Caco-2 (cell line): ENCODE measurements around the gene TMEM170B. TPM values are rescaled to one million over a fixed set of nuclear protein-coding genes. Genes with fewer than 3 reads are reported as not detected.

Experiments
- BruUV-seq: library from RNA; stranded (reverse); fragments of 400-500 nt; replicated peaks from 2 replicates; lab custom pipeline; 2021; lab: Mats Ljungman, UMichigan
- CTCF ChIA-PET: fragments of 300-600 bp; sonication (Branson Sonifier 250); formaldehyde crosslinking; loops from one replicate; lab custom pipeline; 2022; ENCODE audit warnings: antibody characterized with exemption; lab: Charles Lee
- POLR2A ChIA-PET: fragments of 300-600 bp; sonication (Branson Sonifier 250); formaldehyde crosslinking; loops from one replicate; lab custom pipeline; 2022; ENCODE audit warnings: antibody characterized with exemption; lab: Charles Lee
- DNase-seq, 2 experiments: peaks; one replicate each; pipeline versions ENCODE4 v3.0.0 to v3.0.0-alpha.2; 2020 to 2022
- H3K27me3 ChIP-seq: replicated peaks from 2 replicates; pipeline ENCODE4 v1.6.0; 2011; ENCODE audit warnings: low read length; ENCODE audit not compliant: control insufficient read depth, insufficient read depth
- H3K36me3 ChIP-seq: 2 replicates; pipeline ENCODE4 v1.5.1; 2011; ENCODE audit warnings: low read length; ENCODE audit not compliant: control insufficient read depth, insufficient read depth
- H3K4me1 ChIP-seq: fragments of 250-450 bp; sonication (Bioruptor Pico); 2 replicates; pipeline ENCODE4 v1.5.1; 2020; ENCODE audit warnings: mild to moderate bottlenecking
- H3K4me3 ChIP-seq: 2 replicates; pipeline ENCODE4 v1.5.1; 2011; ENCODE audit warnings: low read depth, mild to moderate bottlenecking, control low read depth, low read length
- H3K9me3 ChIP-seq: fragments of 250-450 bp; sonication (Bioruptor Pico); 2 replicates; pipeline ENCODE4 v1.5.1; 2020; ENCODE audit warnings: mild to moderate bottlenecking, moderate library complexity
- H3K27ac Mint-ChIP-seq: one replicate; pipeline ENCODE4 v1.8.0; 2022; ENCODE audit warnings: mixed read lengths; ENCODE audit not compliant: unreplicated experiment
- H3K27me3 Mint-ChIP-seq: one replicate; pipeline ENCODE4 v1.8.0; 2022; ENCODE audit warnings: mixed read lengths; ENCODE audit not compliant: insufficient read depth, unreplicated experiment
- H3K36me3 Mint-ChIP-seq: one replicate; pipeline ENCODE4 v1.8.0; 2022; ENCODE audit warnings: mild to moderate bottlenecking, mixed read lengths; ENCODE audit not compliant: insufficient read depth, unreplicated experiment
- H3K4me1 Mint-ChIP-seq: one replicate; pipeline ENCODE4 v1.8.0; 2022; ENCODE audit warnings: low read depth, mixed read lengths; ENCODE audit not compliant: unreplicated experiment
- H3K4me3 Mint-ChIP-seq: one replicate; pipeline ENCODE4 v1.8.0; 2022; ENCODE audit warnings: mild to moderate bottlenecking, moderate library complexity, mixed read lengths; ENCODE audit not compliant: unreplicated experiment
- H3K9me3 Mint-ChIP-seq: one replicate; pipeline ENCODE4 v1.8.0; 2022; ENCODE audit warnings: mixed read lengths; ENCODE audit not compliant: unreplicated experiment
- intact Hi-C: fragments of 100-400 bp; cut with micrococcal nuclease; formaldehyde crosslinking; loops from one replicate; pipeline ENCODE4 v1.10.0; 2022; ENCODE audit not compliant: unreplicated experiment
- total RNA-seq: library from RNA; stranded (reverse); gene quantifications from 2 replicates; pipeline ENCODE4 v1.2.3, GENCODE V29; 2022
- TF ChIP-seq, protein P1 (sequence below), 2 experiments: fragments of 200-600 bp in 1 of 2; IDR thresholded peaks; 1 replicate in 1 of 2; 2 replicates in 1 of 2; pipeline versions ENCODE4 v1.5.1 to v1.8.0; 2011 to 2022; ENCODE audit warnings: antibody characterized with exemption in 1 of 2, control low read depth in 1 of 2, inconsistent platforms in 1 of 2, low read depth in 1 of 2, low read length in 1 of 2, mild to moderate bottlenecking in 1 of 2, moderate library complexity in 1 of 2; ENCODE audit not compliant: insufficient read depth in 1 of 2, severe bottlenecking in 1 of 2, unreplicated experiment in 1 of 2

Gene TMEM170B
- total RNA-seq, 1 experiment from 2014 or later, result 4.0 TPM

DNA sequence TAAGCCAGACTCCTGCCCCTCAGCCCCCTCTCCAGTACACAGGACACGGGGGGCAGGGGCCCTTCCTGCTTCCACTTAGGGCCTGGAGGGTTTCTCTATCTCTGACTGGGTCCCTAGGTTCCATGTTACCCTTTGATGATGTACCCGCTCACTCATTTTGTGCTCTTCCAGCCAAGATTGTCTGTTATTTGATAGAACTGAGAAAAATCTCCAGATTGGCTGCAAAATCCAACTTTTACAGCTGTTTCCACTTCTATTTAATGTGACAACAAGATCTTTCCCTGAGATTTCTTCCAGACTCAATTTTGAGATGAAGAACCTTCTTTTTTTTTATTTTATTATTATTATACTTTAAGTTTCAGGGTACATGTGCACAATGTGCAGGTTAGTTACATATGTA lies 85.7 kb downstream of the TMEM170B start:
- Histone ChIP-seq H3K4me1 (no peaks in the 10 kb centered on the region), H3K27me3 (no peaks in the 10 kb centered on the region), H3K4me3 (no peak overlapping the region), H3K9me3 (no peaks in the 10 kb centered on the region), H3K36me3 (no peaks in the 10 kb centered on the region)
- ChIA-PET POLR2A (no interaction called here), CTCF (no interaction called here)
- H3K9me3 Mint-ChIP-seq, result no peaks in the 10 kb centered on the region
- H3K27me3 Mint-ChIP-seq, result no peaks in the 10 kb centered on the region
- intact Hi-C loops, result no loop called here
- TF ChIP-seq, protein P1, sequence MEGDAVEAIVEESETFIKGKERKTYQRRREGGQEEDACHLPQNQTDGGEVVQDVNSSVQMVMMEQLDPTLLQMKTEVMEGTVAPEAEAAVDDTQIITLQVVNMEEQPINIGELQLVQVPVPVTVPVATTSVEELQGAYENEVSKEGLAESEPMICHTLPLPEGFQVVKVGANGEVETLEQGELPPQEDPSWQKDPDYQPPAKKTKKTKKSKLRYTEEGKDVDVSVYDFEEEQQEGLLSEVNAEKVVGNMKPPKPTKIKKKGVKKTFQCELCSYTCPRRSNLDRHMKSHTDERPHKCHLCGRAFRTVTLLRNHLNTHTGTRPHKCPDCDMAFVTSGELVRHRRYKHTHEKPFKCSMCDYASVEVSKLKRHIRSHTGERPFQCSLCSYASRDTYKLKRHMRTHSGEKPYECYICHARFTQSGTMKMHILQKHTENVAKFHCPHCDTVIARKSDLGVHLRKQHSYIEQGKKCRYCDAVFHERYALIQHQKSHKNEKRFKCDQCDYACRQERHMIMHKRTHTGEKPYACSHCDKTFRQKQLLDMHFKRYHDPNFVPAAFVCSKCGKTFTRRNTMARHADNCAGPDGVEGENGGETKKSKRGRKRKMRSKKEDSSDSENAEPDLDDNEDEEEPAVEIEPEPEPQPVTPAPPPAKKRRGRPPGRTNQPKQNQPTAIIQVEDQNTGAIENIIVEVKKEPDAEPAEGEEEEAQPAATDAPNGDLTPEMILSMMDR (IDR thresholded peaks at IDR 0.05; ENCODE audit: insufficient read depth in 1 of 2, low read depth in 1 of 2, low read length in 1 of 2, severe bottlenecking in 1 of 2, unreplicated experiment in 1 of 2), result no peak
- no peak overlapping the region for H3K4me3 Mint-ChIP-seq
- DNase-seq, result no peak
- H3K4me1 Mint-ChIP-seq, result no peaks in the 10 kb centered on the region
- no peak overlapping the region for H3K27ac Mint-ChIP-seq
- BruUV-seq, result no TSS peak
- H3K36me3 Mint-ChIP-seq, result no peaks in the 10 kb centered on the region

DNA sequence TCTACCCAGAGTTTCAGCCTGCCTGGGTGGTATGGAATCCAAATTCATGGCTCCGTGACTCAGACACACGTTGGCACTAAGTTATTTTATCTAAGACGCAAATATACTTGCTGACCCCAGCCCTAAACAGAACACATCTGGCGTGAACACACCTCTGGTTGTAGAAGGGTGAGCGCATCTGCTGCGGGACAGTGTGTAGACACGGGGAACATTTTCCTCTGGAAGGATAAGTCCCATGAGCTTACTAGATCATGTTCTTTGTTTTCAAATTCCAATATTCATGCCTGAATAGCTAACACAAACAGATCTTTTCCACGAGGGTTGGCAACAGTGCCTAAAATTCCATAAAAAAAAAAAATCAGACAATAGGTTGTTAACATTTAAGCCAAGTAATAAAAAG lies 87.8 kb downstream of the TMEM170B start:
- ChIA-PET POLR2A (no interaction called here), CTCF (no interaction called here)
- no peaks in the 10 kb centered on the region for H3K27me3 Mint-ChIP-seq
- H3K27me3 ChIP-seq, result no peaks in the 10 kb centered on the region
- H3K27ac Mint-ChIP-seq, result no peak overlapping the region
- intact Hi-C loops, result no loop called here
- no peak overlapping the region for H3K4me3 ChIP-seq
- DNase-seq, result no peak
- H3K4me1 Mint-ChIP-seq, result no peaks in the 10 kb centered on the region
- H3K36me3 ChIP-seq, result no peaks in the 10 kb centered on the region
- no peaks in the 10 kb centered on the region for H3K9me3 ChIP-seq
- TF ChIP-seq, protein P1 (IDR thresholded peaks at IDR 0.05; ENCODE audit: insufficient read depth in 1 of 2, low read depth in 1 of 2, low read length in 1 of 2, severe bottlenecking in 1 of 2, unreplicated experiment in 1 of 2), result no peak
- H3K4me1 ChIP-seq, result no peaks in the 10 kb centered on the region
- no peaks in the 10 kb centered on the region for H3K9me3 Mint-ChIP-seq
- H3K36me3 Mint-ChIP-seq, result no peaks in the 10 kb centered on the region
- no TSS peak for BruUV-seq
- H3K4me3 Mint-ChIP-seq, result no peak overlapping the region

DNA sequence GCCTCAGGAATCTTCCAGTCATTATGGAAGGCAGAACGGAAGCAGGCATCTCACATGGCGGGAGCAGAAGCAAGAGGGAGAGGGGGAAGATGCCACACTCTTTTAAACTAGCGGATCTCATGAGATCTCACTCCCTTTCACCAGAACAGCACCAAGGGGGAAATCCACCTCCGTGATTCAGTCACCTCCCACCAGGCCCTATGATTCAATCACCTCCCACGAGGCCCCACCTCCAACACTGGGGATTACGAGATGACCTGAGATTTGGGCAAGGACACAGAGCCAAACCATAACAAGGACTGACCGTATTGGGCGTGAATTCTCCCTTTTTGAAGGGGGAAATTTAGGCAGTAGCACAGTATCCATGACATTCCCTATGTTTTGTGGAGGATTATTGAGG lies 88.8 kb downstream of the TMEM170B start:
- intact Hi-C loops, result no loop called here
- Histone ChIP-seq H3K27me3 (no peaks in the 10 kb centered on the region), H3K9me3 (no peaks in the 10 kb centered on the region), H3K4me1 (no peaks in the 10 kb centered on the region), H3K36me3 (no peaks in the 10 kb centered on the region), H3K4me3 (no peak overlapping the region)
- DNase-seq, result no peak
- no TSS peak for BruUV-seq
- CTCF ChIA-PET, result no interaction called here
- no peaks in the 10 kb centered on the region for H3K36me3 Mint-ChIP-seq
- no peaks in the 10 kb centered on the region for H3K4me1 Mint-ChIP-seq
- no peak overlapping the region for H3K4me3 Mint-ChIP-seq
- POLR2A ChIA-PET, result no interaction called here
- H3K9me3 Mint-ChIP-seq, result no peaks in the 10 kb centered on the region
- TF ChIP-seq, protein P1 (IDR thresholded peaks at IDR 0.05; ENCODE audit: insufficient read depth in 1 of 2, low read depth in 1 of 2, low read length in 1 of 2, severe bottlenecking in 1 of 2, unreplicated experiment in 1 of 2), result no peak
- H3K27ac Mint-ChIP-seq, result peak overlapping the region; percentile 50
- no peaks in the 10 kb centered on the region for H3K27me3 Mint-ChIP-seq
